Measurements from ENCODE around the gene DDAH1.

DNA sequence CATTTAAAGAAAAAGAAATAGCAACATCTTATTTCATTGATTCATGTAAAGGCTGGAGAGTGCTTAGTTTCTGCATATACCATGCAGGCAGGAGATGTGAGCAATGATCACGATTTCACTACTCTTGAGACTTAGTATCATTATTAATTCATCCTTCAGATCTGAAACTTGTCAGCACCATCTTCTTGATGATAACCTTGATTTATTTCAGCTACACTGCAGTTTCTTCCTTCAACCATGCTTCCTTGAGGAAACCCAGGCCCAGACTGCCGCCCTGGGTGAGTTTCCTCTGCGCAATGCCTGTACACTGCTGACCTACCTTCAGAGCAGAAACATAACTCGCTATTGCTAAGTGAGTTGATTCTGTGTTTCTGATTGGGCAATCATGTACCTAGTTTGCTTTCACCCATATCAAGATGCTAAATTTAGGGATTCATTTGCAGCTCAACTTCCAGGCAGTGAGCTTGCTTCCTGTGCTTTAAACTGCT is 175.1 kb downstream of the DDAH1 start:
- TF ChIP-seq, protein P1, sequence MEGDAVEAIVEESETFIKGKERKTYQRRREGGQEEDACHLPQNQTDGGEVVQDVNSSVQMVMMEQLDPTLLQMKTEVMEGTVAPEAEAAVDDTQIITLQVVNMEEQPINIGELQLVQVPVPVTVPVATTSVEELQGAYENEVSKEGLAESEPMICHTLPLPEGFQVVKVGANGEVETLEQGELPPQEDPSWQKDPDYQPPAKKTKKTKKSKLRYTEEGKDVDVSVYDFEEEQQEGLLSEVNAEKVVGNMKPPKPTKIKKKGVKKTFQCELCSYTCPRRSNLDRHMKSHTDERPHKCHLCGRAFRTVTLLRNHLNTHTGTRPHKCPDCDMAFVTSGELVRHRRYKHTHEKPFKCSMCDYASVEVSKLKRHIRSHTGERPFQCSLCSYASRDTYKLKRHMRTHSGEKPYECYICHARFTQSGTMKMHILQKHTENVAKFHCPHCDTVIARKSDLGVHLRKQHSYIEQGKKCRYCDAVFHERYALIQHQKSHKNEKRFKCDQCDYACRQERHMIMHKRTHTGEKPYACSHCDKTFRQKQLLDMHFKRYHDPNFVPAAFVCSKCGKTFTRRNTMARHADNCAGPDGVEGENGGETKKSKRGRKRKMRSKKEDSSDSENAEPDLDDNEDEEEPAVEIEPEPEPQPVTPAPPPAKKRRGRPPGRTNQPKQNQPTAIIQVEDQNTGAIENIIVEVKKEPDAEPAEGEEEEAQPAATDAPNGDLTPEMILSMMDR (IDR thresholded peaks at IDR 0.05) = no peak
- TF ChIP-seq POLR2AphosphoS5 (IDR thresholded peaks at IDR 0.05; ENCODE audit: insufficient read depth in 1 of 2, low read depth in 1 of 2) (no peak), POLR2A (IDR thresholded peaks at IDR 0.05) (no peak)

Measured in vagina (tissue), 2 donors.